ENCODE measurements around the gene MPND. TPM values are rescaled to one million over a fixed set of nuclear protein-coding genes. Genes with fewer than 3 reads are reported as not detected.

MPND gene
- total and polyA plus RNA-seq, 11 donors, result 8.2 to 23.7 (median 19.0) TPM

DNA sequence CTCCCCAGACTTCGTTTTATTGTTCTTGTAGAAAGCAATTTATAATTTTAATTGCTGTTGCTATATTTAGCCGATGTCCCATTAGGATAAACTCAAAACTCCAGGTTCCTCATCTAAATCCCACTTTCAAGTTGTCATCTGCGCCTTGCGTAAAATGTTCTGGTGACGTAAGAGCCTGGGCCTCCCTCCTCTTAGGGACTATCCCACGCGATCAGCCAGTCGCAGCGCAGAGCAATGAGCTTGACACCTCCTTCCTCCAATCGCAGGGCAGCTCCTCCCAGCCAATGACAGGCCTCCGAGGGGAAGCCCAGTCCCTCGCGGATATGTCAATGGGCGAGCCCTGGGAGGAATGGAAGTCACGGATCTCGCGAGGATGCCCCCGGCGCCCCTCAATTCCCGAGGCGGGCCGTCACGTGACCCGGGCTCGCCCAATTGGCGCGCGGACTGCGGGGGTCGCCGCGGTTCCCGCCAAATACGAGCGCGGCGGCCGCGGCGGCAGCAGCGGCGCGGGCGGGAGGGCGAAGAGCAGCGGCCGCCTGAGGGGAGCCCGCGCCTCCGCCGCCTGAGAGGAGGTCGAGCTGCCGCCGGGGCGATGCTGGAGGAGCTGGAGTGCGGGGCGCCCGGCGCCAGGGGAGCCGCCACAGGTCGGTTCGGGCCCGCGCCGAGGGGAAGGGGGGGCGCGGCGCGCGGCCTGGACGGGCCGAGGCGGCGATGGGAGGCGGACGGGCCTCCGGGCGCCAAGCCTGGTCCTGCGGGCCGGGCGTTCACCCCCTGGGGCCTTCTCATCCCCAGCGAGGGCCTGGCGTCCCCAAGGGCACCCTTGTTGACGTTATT is 59.0 kb downstream of the MPND start, which contains the start of gene CHAF1A:
Gene CHAF1A, plus strand, starts transcription at position 470 of the 834 bp plus-strand sequence. Its CDS starts 123 bp downstream, at position 593.
- Histone ChIP-seq H3K27ac (peak within 1 kb of the TSS; percentile 73 to 95 (median 88)), H3K27me3 (no peaks in the 10 kb centered on the region), H3K4me1 (peaks cover 4 to 52% (median 35%) of the 10 kb centered on the region in 12 donors), H3K9me3 (no peaks in the 10 kb centered on the region), H3K4me3 (peak within 1 kb of the TSS; percentile 45 to 97 (median 78)), H3K36me3 (peaks cover 0 to 2% (median 0%) of the 10 kb centered on the region in 9 donors)
- intact Hi-C loops (cut with DNase I), result loop anchor here in 4 of 10 donors (2.0 to 10.0 kb wide), 5 partner anchors 52 to 138 kb away; partner anchors contain the start of genes MPND (in 1 of the 4) and UBXN6 (in 1 of the 4)
- peak; percentile 99 to 100 (median 99) for DNase-seq
- 0 to 1% (median 1%) methylated on average over 55 to 84 of the region's 84 CpGs for WGBS, 4 donors
- peak; percentile 95 to 99 (median 98) for ATAC-seq
- peak in 1 of 2 donors; percentile 50 for TF ChIP-seq POLR2A (IDR thresholded peaks at IDR 0.05)
- TF ChIP-seq, protein P1, sequence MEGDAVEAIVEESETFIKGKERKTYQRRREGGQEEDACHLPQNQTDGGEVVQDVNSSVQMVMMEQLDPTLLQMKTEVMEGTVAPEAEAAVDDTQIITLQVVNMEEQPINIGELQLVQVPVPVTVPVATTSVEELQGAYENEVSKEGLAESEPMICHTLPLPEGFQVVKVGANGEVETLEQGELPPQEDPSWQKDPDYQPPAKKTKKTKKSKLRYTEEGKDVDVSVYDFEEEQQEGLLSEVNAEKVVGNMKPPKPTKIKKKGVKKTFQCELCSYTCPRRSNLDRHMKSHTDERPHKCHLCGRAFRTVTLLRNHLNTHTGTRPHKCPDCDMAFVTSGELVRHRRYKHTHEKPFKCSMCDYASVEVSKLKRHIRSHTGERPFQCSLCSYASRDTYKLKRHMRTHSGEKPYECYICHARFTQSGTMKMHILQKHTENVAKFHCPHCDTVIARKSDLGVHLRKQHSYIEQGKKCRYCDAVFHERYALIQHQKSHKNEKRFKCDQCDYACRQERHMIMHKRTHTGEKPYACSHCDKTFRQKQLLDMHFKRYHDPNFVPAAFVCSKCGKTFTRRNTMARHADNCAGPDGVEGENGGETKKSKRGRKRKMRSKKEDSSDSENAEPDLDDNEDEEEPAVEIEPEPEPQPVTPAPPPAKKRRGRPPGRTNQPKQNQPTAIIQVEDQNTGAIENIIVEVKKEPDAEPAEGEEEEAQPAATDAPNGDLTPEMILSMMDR (IDR thresholded peaks at IDR 0.05), result no peak

DNA sequence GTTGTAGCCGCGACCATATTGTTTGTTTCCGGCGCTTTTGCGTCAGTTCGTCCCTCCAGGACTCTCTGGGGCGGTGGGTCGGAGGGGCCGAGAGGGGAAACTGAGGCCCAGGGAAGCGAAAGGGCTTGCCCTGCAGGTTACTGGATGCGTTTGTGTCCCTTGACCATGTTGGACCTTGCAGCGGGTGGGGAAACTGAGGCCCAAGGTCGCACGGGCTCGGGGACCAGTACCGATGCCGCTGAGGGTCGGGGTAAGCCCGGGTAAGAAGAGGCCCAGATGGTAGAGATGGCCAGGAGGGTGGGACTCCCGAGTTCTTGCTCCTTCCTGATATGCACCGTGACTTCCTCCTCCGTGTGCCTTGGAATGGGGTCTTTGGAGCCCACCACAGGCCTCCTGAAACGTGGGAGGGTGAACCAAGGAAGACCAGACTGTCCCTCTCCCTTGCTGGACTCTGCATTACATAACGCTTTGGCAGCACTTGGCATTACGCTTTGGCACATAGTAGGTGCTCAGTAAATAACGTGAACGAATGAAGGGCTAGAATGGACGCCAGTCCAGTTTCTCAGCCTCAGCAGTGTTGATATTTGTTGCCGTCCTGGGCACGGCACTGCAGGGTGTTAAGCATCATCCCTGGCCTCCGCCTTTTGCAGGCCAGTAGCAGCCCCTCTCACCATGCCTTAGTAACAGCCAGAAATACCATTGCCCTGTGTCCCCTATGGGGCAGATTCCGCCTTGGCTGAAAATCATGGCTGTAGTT is 59.8 kb downstream of the MPND start:
- Histone ChIP-seq H3K36me3 (no peaks in the 10 kb centered on the region), H3K27ac (peak overlapping the region in 6 of 12 donors; percentile 51 to 94 (median 88)), H3K9me3 (no peaks in the 10 kb centered on the region), H3K27me3 (no peaks in the 10 kb centered on the region), H3K4me1 (peaks cover 4 to 44% (median 27%) of the 10 kb centered on the region in 12 donors), H3K4me3 (peak overlapping the region; percentile 45 to 97 (median 78))
- peak in 1 of 5 donors; percentile 31 for DNase-seq
- ATAC-seq, result no peak
- TF ChIP-seq POLR2A (IDR thresholded peaks at IDR 0.05), result no peak
- TF ChIP-seq, protein P1 (IDR thresholded peaks at IDR 0.05), result no peak
- intact Hi-C loops (cut with DNase I), result loop anchor here in 4 of 10 donors (2.0 to 10.0 kb wide), 5 partner anchors 52 to 138 kb away; partner anchors contain the start of genes MPND (in 1 of the 4) and UBXN6 (in 1 of the 4)
- 11 to 16% (median 14%) methylated on average over 19 to 32 of the region's 32 CpGs for WGBS, 4 donors

DNA sequence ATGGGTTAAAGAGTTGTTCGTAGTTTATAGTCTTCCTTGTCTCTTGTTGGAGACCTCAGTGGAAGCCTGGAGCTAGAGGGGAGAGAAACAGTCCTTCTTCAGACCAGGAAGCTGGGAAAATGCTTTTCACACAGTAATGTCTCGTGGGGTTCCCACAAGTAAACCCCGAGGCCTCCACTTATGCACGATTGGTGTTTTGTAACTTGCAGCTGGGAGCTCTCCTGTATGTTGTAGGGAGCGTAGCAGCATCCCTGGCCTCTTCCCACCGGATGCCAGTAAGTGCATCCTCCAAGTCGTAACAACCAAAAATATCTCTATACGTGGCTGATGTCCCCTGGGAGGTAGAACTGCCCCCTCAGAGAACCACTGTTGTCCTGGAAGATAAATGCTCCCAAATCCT is 62.6 kb downstream of the MPND start:
- 67 to 84% (median 79%) methylated on average over 8 of the region's 8 CpGs for WGBS, 4 donors
- Histone ChIP-seq H3K27ac (no peak overlapping the region), H3K9me3 (no peaks in the 10 kb centered on the region), H3K36me3 (peaks cover 0 to 12% (median 2%) of the 10 kb centered on the region in 9 donors), H3K27me3 (no peaks in the 10 kb centered on the region), H3K4me1 (peaks cover 4 to 27% (median 17%) of the 10 kb centered on the region in 12 donors), H3K4me3 (no peak overlapping the region)
- ATAC-seq (no peak), DNase-seq (no peak)
- TF ChIP-seq POLR2A (IDR thresholded peaks at IDR 0.05), result no peak
- TF ChIP-seq, protein P1 (IDR thresholded peaks at IDR 0.05), result no peak
- intact Hi-C loops (cut with DNase I), result loop anchor here in 2 of 10 donors (10.0 kb wide), 2 partner anchors 49 to 141 kb away; partner anchors contain the start of gene UBXN6 (in 1 of the 2)

Measured in heart left ventricle (tissue), 16 donors.